NCI-H82 treated with DMSO at 0.1 percent for 48 hours (cell line): ENCODE results near the gene PCDH1.
"Not testable (repeated sequence)": the region's sequence is repeated elsewhere in the genome, so short reads cannot be mapped to it uniquely, and the experiment has no call there.

ENCODE experiments used
- DNase-seq: peaks from one replicate; lab custom pipeline; 2025; ENCODE audit not compliant: unreplicated experiment; lab: John Stamatoyannopoulos, UW

The PCDH1 gene

DNA sequence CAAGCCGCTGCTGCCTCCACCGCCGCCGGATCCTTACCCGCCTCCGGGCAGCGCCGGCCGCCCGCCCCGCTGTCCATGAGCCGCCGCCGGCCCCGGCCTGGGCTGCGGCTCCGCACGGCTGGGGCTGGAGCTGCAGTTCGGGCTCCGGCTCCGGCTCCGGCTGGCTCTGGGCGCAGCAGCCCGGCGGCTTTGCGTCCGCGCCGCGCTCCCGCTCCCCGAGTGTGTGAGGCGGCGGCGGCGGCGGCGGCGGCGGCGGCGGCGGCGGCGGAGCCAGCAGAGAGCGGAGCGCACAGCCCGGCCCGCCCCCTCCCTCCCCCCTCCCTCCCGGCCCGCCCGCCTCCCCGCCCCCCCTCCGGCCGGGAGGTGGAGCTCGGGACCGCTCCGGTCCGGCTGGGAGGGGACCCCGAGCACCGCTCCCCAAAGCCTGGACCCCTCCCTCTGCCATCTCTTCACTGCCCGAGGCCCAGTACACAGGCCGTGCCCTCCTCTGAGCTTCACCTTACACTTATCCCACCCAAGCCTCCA is at the start of gene PCDH1:
PCDH1 (minus strand) TSS at position 225 of the 525 bp plus-strand sequence; CDS start at position 77, 148 bp downstream.
- no peak for DNase-seq

GRCh38 chr5:141926434-141926833 is 48.2 kb upstream of the PCDH1 start:
- no peak for DNase-seq

DNA sequence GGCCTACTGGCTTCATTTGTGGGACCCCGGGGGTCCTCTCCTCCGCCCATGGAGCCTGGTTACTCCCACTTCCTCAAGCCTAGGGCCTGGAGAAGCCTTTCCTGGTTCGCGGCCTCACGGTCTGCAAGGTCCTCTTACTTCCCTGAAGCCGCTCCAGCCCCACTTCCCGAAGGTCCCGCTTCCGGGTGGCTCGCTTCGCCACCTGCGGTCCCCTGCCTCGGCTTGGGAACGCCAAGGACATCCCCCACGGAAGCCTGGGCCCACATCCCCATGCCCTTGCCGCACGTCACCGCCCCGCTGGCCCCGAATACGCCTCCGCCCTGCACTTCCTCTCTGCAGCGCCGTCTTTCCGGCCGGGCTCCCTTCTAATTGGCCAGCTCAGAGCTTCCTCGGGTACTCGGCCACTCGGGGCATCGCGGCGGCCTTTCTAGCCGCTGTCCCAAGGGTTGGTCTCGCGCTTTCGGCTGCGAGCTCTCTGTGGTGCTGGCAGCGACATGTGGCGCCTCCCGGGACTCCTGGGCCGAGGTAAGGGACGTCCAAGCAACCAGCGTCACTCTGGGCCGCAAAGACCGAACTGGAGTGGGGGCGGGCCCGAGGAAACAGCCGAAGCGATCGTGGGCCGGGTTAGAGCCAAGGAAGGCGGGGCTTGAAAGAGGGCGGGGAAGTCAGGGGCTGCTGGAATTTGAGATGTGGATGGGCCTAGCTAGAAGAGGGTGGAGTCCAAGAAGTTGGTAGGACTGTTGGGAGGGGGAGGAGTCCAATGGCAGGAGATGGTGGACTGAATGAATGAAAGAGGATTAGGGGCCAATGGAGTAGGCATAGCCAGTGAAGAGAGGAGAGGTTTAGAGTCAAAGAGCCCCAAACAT is 45.5 kb upstream of the PCDH1 start, which contains the start of gene DELE1:
DELE1 (plus strand) TSS at position 424 of the 866 bp plus-strand sequence; CDS start at position 495, 71 bp downstream.
- peak; percentile 93 for DNase-seq

GRCh38 chr5:141922827-141923447 is 44.7 kb upstream of the PCDH1 start:
- not testable (repeated sequence) for DNase-seq

- no peak for DNase-seq
Observed at GRCh38 chr5:141920771-141921170, 42.6 kb upstream of the PCDH1 start.

GRCh38 chr5:141919218-141920119 is 41.3 kb upstream of the PCDH1 start:
- no peak for DNase-seq

DNA sequence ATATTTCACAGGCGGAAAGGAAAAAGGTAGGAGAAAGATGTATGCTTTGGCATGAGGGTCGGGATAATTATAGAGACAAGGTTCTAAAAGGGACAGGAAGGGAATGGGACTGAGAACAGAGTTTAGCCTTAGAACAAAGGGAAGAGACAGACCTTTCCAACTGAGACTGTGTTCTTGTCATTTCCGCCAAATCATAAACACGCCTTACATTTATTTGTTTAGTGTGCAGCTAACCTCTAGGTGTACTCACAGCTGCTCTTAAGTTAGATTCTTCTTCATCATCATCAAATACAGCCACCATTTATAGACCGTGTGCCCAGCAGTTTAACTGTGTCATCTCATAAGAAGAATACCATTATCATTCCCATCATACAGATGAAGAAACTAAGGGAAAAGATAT is 39.5 kb upstream of the PCDH1 start:
- DNase-seq: no peak

- DNase-seq: no peak
Observed at GRCh38 chr5:141916522-141916921, 38.3 kb upstream of the PCDH1 start.

DNA sequence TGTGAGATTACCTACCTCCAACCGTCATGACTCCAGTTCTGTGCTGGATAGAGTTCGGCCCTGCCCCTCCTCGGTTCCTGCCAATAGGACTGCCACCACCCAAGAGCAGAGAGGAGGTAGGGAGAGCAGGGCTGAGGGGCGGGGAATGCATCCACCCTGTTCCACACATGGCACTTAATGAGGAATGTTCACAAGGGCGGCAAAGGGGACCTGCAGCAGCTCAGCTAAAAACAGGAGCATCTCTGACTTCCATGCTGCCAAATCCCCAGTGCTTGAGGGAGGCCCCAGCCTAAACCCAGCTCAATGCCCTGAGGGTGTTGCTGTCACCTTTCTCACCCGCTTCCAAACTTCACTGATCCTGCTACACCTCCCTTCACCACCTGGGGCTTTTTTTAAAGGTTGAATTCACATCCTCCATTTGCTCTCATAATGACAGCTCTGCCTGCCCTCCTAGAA is 37.7 kb upstream of the PCDH1 start:
- DNase-seq: no peak

- DNase-seq: no peak
Observed at GRCh38 chr5:141914797-141915196, 36.6 kb upstream of the PCDH1 start.

GRCh38 chr5:141914199-141914743 is 36.1 kb upstream of the PCDH1 start:
- no peak for DNase-seq

DNA sequence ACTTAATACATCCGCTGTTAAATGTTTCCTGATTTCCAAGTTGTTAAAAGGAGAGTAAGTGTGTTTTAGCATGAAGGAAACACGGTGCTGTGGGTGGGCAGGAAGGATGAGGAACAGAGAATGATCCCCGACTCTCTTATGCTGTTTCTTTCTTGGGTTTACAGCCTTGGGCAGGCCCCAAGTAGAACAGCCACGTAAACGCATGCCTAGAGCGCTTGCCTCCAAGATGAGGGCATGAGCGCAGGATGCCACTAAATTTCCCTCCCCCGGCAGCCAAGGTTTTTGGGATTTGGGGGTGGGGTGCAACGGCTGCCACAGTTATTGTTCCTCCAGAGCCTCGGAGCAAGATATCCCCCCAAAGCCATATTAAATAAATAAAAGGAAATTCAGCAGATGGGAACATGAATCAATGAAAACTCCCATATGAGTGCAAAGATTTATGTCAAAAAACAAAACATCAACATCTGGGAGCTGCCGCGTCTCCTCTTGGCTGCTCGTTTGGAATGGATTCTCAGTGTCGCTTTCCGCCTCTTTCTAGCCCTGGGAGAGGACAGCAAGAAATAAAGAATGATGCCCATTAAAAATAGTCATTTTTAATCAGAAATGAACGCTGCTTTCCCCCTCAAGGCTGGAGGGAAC is 35.5 kb upstream of the PCDH1 start:
- DNase-seq: no peak

DNA sequence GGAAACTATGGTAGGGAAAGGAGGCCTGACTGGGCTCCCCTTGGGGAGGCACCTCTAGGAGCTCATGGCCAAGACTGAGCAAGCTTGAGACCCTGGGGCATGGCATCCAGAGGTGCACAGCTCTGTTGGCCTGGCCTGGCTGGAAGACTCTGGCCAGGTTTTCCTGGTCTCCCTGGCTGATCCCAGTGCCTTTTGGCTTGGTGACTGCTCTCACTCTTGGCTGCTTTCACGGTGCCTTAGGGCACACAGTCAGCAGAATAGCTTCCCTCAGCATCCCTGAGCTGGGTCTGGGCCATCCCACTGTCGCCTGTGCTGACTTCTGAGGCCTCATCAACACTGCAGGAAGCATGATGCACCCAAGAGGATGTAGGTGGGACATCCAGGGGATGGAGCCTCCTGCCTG is 32.1 kb upstream of the PCDH1 start:
- DNase-seq: no peak

DNA sequence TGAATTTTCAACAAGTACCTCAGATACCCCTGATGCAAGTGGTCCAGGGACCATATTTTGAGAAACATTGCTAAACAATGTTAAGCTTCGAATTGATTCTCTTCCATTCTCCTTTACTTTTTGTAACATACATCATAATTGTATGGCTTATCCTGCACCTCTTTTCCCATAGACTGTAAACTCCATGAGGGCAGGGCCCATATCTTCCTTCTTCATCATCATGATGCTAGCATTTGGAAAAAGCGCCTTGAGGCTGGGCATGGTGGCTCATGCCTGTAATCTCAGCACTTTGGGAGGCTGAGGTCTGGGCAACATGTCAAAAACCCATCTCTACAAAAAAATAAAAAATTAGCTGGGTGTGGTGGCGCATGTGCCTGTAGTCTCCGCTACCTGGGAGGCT is 31.0 kb upstream of the PCDH1 start:
- no peak for DNase-seq

GRCh38 chr5:141908796-141909195 is 30.6 kb upstream of the PCDH1 start:
- DNase-seq: no peak

- no peak for DNase-seq
Observed at GRCh38 chr5:141906972-141907371, 28.8 kb upstream of the PCDH1 start.

- DNase-seq: no peak
Observed at GRCh38 chr5:141906517-141906916, 28.3 kb upstream of the PCDH1 start.

DNA sequence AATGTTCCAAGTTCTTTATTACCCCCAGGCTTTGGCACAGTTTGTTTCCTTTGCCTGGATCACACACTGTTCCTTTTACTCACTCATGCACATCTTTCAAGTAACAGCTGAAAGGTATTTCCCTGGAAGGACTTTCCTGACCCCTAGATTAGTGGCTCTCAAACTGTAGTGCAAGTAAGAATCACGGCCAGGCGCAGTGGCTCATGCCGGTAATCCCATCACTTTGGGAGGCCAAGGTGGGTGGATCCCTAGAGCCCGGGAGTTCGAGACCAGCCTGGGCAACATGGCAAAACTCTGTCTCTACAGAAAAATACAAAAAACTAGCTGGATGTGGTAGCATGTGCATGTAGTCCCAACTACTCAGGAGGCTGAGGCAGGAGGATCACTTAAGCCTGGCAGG is 26.3 kb upstream of the PCDH1 start:
- DNase-seq: no peak

DNA sequence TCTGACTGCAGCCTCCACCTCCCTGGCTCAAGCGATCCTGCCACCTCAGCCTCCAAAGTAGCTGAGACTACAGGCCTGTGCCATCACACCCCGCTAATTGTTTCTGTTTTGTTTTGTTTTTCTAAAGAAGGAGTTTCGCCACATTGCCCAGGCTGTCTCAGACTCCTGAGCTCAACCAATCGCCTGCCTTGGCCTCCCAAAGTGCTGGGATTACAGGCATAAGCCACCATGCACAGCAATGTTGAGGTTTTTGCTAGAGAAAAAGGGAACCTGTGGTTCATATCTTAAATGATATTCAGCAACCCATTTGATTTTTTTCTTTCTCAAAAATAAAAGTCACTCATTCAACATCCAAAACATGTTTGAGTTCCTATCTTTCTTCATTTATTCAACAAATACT is 25.1 kb upstream of the PCDH1 start:
- DNase-seq: no peak
